ENCODE measurements around the gene FAM174C.
A peak's percentile ranks its signal among the peaks of the same experiment; 100 is the strongest.

The FAM174C gene

GRCh38 chr19:1284293-1284978 is 9.1 kb downstream of the FAM174C start:
- TF ChIP-seq SP1 (IDR thresholded peaks at IDR 0.05), result no peak
- no peak for TF ChIP-seq HDGF (IDR thresholded peaks at IDR 0.05; ENCODE audit: borderline replicate concordance)
- no peak for TF ChIP-seq FOXA1 (IDR thresholded peaks at IDR 0.05)
- no peak for TF ChIP-seq ZNF384 (IDR thresholded peaks at IDR 0.05)
- CTCF ChIA-PET, result interaction anchor here (0.7 kb wide), 1 partner anchor 28 kb away, joined by 4 read pairs; no protein-coding TSS in a partner anchor
- POLR2A ChIA-PET, result interaction anchor here (1.3 to 3.7 kb wide), 2 partner anchors 9 to 15 kb away, joined by 5 to 34 read pairs; partner anchors contain the start of genes CIRBP and FAM174C
- no peak for DNase-seq (ENCODE audit: extremely low spot score)

- no peak for DNase-seq (ENCODE audit: extremely low spot score)
- POLR2A ChIA-PET, result interaction anchor here (1.3 to 3.7 kb wide), 2 partner anchors 10 to 16 kb away, joined by 5 to 34 read pairs; partner anchors contain the start of genes CIRBP and FAM174C
- TF ChIP-seq TARDBP (IDR thresholded peaks at IDR 0.05) (no peak), ZNF384 (IDR thresholded peaks at IDR 0.05) (no peak), SP1 (IDR thresholded peaks at IDR 0.05) (no peak), LEF1 (IDR thresholded peaks at IDR 0.05; ENCODE audit: borderline replicate concordance) (no peak), PKNOX1 (IDR thresholded peaks at IDR 0.05) (no peak), FOXM1 (IDR thresholded peaks at IDR 0.05; ENCODE audit: borderline replicate concordance) (no peak), SUZ12 (IDR thresholded peaks at IDR 0.05) (no peak), ELF4 (IDR thresholded peaks at IDR 0.05) (no peak), HDGF (IDR thresholded peaks at IDR 0.05; ENCODE audit: borderline replicate concordance) (no peak)
- CTCF ChIA-PET, result interaction anchor here (0.7 kb wide), 1 partner anchor 27 kb away, joined by 4 read pairs; no protein-coding TSS in a partner anchor
Observed at GRCh38 chr19:1284979-1285736, 9.8 kb downstream of the FAM174C start.

GRCh38 chr19:1285737-1286360 is 10.5 kb downstream of the FAM174C start, which contains the start of gene EFNA2:
TSS of gene EFNA2 (plus strand) at chr19:1285873. CDS start at chr19:1286169, 296 bp downstream.
- ChIA-PET POLR2A (interaction anchor here (3.7 kb wide), 1 partner anchor 17 kb away, joined by 34 read pairs; the partner anchor contains the start of gene CIRBP), CTCF (no interaction called here)
- DNase-seq (ENCODE audit: extremely low spot score), result peak; percentile 50
- TF ChIP-seq PKNOX1 (IDR thresholded peaks at IDR 0.05), result no peak
- TF ChIP-seq FOXK2 (IDR thresholded peaks at IDR 0.05), result no peak
- no peak for TF ChIP-seq ELF4 (IDR thresholded peaks at IDR 0.05)
- no peak for TF ChIP-seq SUZ12 (IDR thresholded peaks at IDR 0.05)
- TF ChIP-seq SP1 (IDR thresholded peaks at IDR 0.05), result no peak
- no peak for TF ChIP-seq LEF1 (IDR thresholded peaks at IDR 0.05; ENCODE audit: borderline replicate concordance)
- no peak for TF ChIP-seq BHLHE40 (IDR thresholded peaks at IDR 0.05; ENCODE audit: borderline replicate concordance)
- no peak for TF ChIP-seq NFRKB (IDR thresholded peaks at IDR 0.05)
- TF ChIP-seq CTBP1 (IDR thresholded peaks at IDR 0.05; ENCODE audit: borderline replicate concordance), result no peak
- no peak for TF ChIP-seq HDGF (IDR thresholded peaks at IDR 0.05; ENCODE audit: borderline replicate concordance)
- TF ChIP-seq ZNF384 (IDR thresholded peaks at IDR 0.05), result no peak
- no peak for TF ChIP-seq TARDBP (IDR thresholded peaks at IDR 0.05)
- no peak for TF ChIP-seq L3MBTL2 (conservative IDR thresholded peaks at IDR 0.05)

- ChIA-PET CTCF (no interaction called here), POLR2A (interaction anchor here (1.3 kb wide), 1 partner anchor 18 kb away, joined by 5 read pairs; no protein-coding TSS in a partner anchor)
- TF ChIP-seq FOXK2 (IDR thresholded peaks at IDR 0.05), result no peak
- TF ChIP-seq BHLHE40 (IDR thresholded peaks at IDR 0.05; ENCODE audit: borderline replicate concordance), result no peak
- no peak for TF ChIP-seq TARDBP (IDR thresholded peaks at IDR 0.05)
- TF ChIP-seq ARNT (IDR thresholded peaks at IDR 0.05), result no peak
- TF ChIP-seq PKNOX1 (IDR thresholded peaks at IDR 0.05), result no peak
- TF ChIP-seq HDGF (IDR thresholded peaks at IDR 0.05; ENCODE audit: borderline replicate concordance), result no peak
- TF ChIP-seq NFRKB (IDR thresholded peaks at IDR 0.05), result no peak
- no peak for TF ChIP-seq LEF1 (IDR thresholded peaks at IDR 0.05; ENCODE audit: borderline replicate concordance)
- no peak for TF ChIP-seq SP1 (IDR thresholded peaks at IDR 0.05)
- TF ChIP-seq SUZ12 (IDR thresholded peaks at IDR 0.05), result no peak
- TF ChIP-seq L3MBTL2 (conservative IDR thresholded peaks at IDR 0.05), result no peak
- no peak for TF ChIP-seq FOXM1 (IDR thresholded peaks at IDR 0.05; ENCODE audit: borderline replicate concordance)
- TF ChIP-seq CTBP1 (IDR thresholded peaks at IDR 0.05; ENCODE audit: borderline replicate concordance), result no peak
- no peak for TF ChIP-seq ZNF384 (IDR thresholded peaks at IDR 0.05)
- no peak for TF ChIP-seq ELF4 (IDR thresholded peaks at IDR 0.05)
- TF ChIP-seq FOXA1 (IDR thresholded peaks at IDR 0.05), result no peak
- no peak for DNase-seq (ENCODE audit: extremely low spot score)
Observed at GRCh38 chr19:1286487-1287353, 11.4 kb downstream of the FAM174C start.
